ENCODE results near the gene PTGES3.

PTGES3 gene

GRCh38 chr12:56682323-56682722 is 5.8 kb downstream of the PTGES3 start:
- DNase-seq = no peak
- no peak overlapping the region for H3K27ac ChIP-seq
- in situ Hi-C loops (cut with HindIII; ENCODE audit: low pct_ligation_motif_present, low sequenced_read_pairs) = no loop called here
- TF ChIP-seq CTCF (IDR thresholded peaks at IDR 0.05; ENCODE audit: low read depth, low read length, missing control alignments) = no peak
- no peaks in the 10 kb centered on the region for H3K27me3 ChIP-seq (replicated peaks)
- no peak overlapping the region for H3K4me3 ChIP-seq (ENCODE audit: low read depth, low read length)
- peaks cover 8% of the 10 kb centered on the region for H3K36me3 ChIP-seq (replicated peaks)

GRCh38 chr12:56679883-56680575 is 8.1 kb downstream of the PTGES3 start:
- Histone ChIP-seq H3K27ac (no peak overlapping the region), H3K36me3 (replicated peaks) (peaks cover 8% of the 10 kb centered on the region), H3K4me3 (ENCODE audit: low read depth, low read length) (no peak overlapping the region), H3K27me3 (replicated peaks) (no peaks in the 10 kb centered on the region)
- no peak for DNase-seq
- TF ChIP-seq CTCF (IDR thresholded peaks at IDR 0.05; ENCODE audit: low read depth, low read length, missing control alignments) = no peak
- in situ Hi-C loops (cut with HindIII; ENCODE audit: low pct_ligation_motif_present, low sequenced_read_pairs) = no loop called here

- Histone ChIP-seq H3K27ac (no peak overlapping the region), H3K4me3 (ENCODE audit: low read depth, low read length) (no peak overlapping the region), H3K36me3 (replicated peaks) (peaks cover 8% of the 10 kb centered on the region), H3K27me3 (replicated peaks) (no peaks in the 10 kb centered on the region)
- in situ Hi-C loops (cut with HindIII; ENCODE audit: low pct_ligation_motif_present, low sequenced_read_pairs) = no loop called here
- no peak for DNase-seq
- no peak for TF ChIP-seq CTCF (IDR thresholded peaks at IDR 0.05; ENCODE audit: low read depth, low read length, missing control alignments)
These were observed 9.2 kb downstream of the PTGES3 start for GRCh38 chr12:56678852-56679251.

- no peak overlapping the region for H3K27ac ChIP-seq
- no peak overlapping the region for H3K4me3 ChIP-seq (ENCODE audit: low read depth, low read length)
- no peak for DNase-seq
- no peaks in the 10 kb centered on the region for H3K27me3 ChIP-seq (replicated peaks)
- in situ Hi-C loops (cut with HindIII; ENCODE audit: low pct_ligation_motif_present, low sequenced_read_pairs) = no loop called here
- H3K36me3 ChIP-seq (replicated peaks) = peaks cover 8% of the 10 kb centered on the region
- no peak for TF ChIP-seq CTCF (IDR thresholded peaks at IDR 0.05; ENCODE audit: low read depth, low read length, missing control alignments)
These were observed 10.4 kb downstream of the PTGES3 start for GRCh38 chr12:56677680-56678079.

GRCh38 chr12:56676851-56677580 is 11.1 kb downstream of the PTGES3 start:
- H3K27me3 ChIP-seq (replicated peaks) = no peaks in the 10 kb centered on the region
- no peak for DNase-seq
- peaks cover 11% of the 10 kb centered on the region for H3K36me3 ChIP-seq (replicated peaks)
- no peak overlapping the region for H3K27ac ChIP-seq
- in situ Hi-C loops (cut with HindIII; ENCODE audit: low pct_ligation_motif_present, low sequenced_read_pairs) = no loop called here
- no peak overlapping the region for H3K4me3 ChIP-seq (ENCODE audit: low read depth, low read length)
- no peak for TF ChIP-seq CTCF (IDR thresholded peaks at IDR 0.05; ENCODE audit: low read depth, low read length, missing control alignments)

Measured in brain microvascular endothelial cell (primary cell).